Measurements from ENCODE around the gene ANKRD29.

DNA sequence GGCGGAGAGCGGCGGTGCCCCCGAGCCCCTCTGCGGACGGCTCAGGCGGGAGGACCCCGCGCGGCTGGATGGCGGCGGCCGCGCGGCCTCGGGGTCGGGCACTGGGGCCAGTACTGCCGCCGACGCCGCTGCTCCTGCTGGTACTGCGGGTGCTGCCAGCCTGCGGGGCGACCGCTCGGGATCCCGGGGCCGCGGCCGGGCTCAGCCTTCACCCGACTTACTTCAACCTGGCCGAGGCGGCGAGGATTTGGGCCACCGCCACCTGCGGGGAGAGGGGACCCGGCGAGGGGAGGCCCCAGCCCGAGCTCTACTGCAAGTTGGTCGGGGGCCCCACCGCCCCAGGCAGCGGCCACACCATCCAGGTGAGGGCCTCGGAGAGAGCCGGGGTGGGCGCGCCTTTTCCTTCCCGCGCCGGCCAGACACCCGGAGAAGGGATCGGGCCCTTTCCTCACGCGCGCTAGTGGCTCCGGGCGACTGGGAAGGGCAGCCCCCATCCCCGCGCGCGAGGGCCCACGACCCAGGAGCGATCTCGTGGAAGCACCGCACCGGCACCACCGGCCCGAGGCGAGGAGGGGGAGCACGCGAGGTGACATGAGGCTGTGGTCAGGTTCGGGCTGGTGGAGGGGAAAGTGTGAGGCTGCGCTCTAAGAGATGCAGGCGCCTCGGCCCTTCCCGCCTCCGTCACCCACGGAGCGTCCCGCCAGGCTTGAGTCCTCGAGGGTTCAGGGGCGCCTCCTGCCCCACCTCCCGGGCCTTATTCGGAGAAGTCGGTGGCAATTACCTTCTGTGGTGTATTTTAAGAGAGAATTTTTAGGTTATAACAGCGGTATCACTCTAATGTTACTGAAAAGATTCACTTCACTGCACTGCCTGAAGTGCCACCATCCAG, 27.1 kb upstream of the ANKRD29 start:
- TF ChIP-seq, protein P1, sequence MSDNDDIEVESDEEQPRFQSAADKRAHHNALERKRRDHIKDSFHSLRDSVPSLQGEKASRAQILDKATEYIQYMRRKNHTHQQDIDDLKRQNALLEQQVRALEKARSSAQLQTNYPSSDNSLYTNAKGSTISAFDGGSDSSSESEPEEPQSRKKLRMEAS (IDR thresholded peaks at IDR 0.05), result no peak
- TF ChIP-seq TAF1 (IDR thresholded peaks at IDR 0.05; ENCODE audit: low read depth), result no peak
- TF ChIP-seq, protein P2, sequence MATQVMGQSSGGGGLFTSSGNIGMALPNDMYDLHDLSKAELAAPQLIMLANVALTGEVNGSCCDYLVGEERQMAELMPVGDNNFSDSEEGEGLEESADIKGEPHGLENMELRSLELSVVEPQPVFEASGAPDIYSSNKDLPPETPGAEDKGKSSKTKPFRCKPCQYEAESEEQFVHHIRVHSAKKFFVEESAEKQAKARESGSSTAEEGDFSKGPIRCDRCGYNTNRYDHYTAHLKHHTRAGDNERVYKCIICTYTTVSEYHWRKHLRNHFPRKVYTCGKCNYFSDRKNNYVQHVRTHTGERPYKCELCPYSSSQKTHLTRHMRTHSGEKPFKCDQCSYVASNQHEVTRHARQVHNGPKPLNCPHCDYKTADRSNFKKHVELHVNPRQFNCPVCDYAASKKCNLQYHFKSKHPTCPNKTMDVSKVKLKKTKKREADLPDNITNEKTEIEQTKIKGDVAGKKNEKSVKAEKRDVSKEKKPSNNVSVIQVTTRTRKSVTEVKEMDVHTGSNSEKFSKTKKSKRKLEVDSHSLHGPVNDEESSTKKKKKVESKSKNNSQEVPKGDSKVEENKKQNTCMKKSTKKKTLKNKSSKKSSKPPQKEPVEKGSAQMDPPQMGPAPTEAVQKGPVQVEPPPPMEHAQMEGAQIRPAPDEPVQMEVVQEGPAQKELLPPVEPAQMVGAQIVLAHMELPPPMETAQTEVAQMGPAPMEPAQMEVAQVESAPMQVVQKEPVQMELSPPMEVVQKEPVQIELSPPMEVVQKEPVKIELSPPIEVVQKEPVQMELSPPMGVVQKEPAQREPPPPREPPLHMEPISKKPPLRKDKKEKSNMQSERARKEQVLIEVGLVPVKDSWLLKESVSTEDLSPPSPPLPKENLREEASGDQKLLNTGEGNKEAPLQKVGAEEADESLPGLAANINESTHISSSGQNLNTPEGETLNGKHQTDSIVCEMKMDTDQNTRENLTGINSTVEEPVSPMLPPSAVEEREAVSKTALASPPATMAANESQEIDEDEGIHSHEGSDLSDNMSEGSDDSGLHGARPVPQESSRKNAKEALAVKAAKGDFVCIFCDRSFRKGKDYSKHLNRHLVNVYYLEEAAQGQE (IDR thresholded peaks at IDR 0.05; ENCODE audit: low read depth), result no peak
